Cardiac muscle cell (in vitro differentiated cells and primary cell): Measurements from ENCODE around the gene NHLRC2. TPM values are rescaled to one million over a fixed set of nuclear protein-coding genes. Genes with fewer than 3 reads are reported as not detected.

Source experiments
- DNase-seq, 2 donors: peaks; one replicate each; pipeline versions ENCODE4 v3.0.0 to v3.0.0-alpha.2; 2010 to 2017; ENCODE audit warnings: low read depth in 1 of 2, low spot score in 1 of 2
- H3K27ac ChIP-seq: fragments of 200-600 bp; sonication (generic); 2 replicates; pipeline ENCODE4 v1.5.1; 2016
- H3K27me3 ChIP-seq: fragments of 200-600 bp; sonication (generic); 2 replicates; pipeline ENCODE4 v1.6.0; 2016; ENCODE audit warnings: control low read depth
- H3K36me3 ChIP-seq: fragments of 200-600 bp; sonication (generic); 2 replicates; pipeline ENCODE4 v1.5.1; 2016; ENCODE audit warnings: control low read depth
- H3K4me1 ChIP-seq: fragments of 200-600 bp; sonication (generic); 2 replicates; pipeline ENCODE4 v1.8.1; 2017; ENCODE audit warnings: low read depth, mild to moderate bottlenecking, mixed run types
- H3K4me3 ChIP-seq: fragments of 200-600 bp; sonication (generic); 2 replicates; pipeline ENCODE4 v1.5.1; 2016; ENCODE audit warnings: mild to moderate bottlenecking
- H3K9me3 ChIP-seq: fragments of 200-600 bp; sonication (generic); 2 replicates; pipeline ENCODE4 v1.5.1; 2017; ENCODE audit warnings: low read depth, mild to moderate bottlenecking, control low read depth
- polyA plus RNA-seq: library from polyadenylated mRNA; unstranded; fragments of >200 nt; fragmentation: Nextera tagmentation; extraction: Ambion mirVana; gene quantifications from 2 replicates; pipeline ENCODE4 v1.2.1, GENCODE V29; 2016
- total RNA-seq: library from RNA; depleted of rRNA; stranded (reverse); fragments of >200 nt; gene quantifications from 2 replicates; pipeline ENCODE4 v1.2.3, GENCODE V29; 2016
- TF ChIP-seq, protein P1 (sequence below): IDR thresholded peaks from 2 replicates; pipeline ENCODE4 v1.5.1; 2012; ENCODE audit warnings: low read depth, mild to moderate bottlenecking, low read length

Gene NHLRC2
- total and polyA plus RNA-seq, 2 experiments from 2014 or later, result 14.0 to 99.6 TPM

DNA sequence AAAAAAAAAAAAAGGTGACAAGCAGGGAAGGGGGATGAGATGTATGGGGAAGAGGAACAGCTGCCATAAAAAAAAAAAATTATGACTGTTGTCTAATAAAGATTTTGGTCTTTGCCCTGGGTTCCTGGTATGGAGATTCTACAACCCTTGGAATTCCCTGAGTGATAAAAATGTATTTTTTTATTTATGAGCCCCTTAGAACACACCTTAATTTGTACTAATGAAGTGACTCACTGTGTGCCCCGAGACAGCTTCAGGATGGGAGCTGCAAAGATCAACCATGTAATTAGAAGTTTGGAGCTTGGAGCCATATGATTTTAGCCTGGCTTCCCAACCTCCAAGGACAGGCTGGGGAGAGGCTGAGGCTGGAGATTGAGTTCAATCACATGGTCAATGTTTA, 69.7 kb downstream of the NHLRC2 start:
- no peaks in the 10 kb centered on the region for H3K4me1 ChIP-seq
- H3K27me3 ChIP-seq, result no peaks in the 10 kb centered on the region
- DNase-seq, result no peak
- no peaks in the 10 kb centered on the region for H3K9me3 ChIP-seq
- no peak overlapping the region for H3K4me3 ChIP-seq
- no peak overlapping the region for H3K27ac ChIP-seq
- TF ChIP-seq, protein P1, sequence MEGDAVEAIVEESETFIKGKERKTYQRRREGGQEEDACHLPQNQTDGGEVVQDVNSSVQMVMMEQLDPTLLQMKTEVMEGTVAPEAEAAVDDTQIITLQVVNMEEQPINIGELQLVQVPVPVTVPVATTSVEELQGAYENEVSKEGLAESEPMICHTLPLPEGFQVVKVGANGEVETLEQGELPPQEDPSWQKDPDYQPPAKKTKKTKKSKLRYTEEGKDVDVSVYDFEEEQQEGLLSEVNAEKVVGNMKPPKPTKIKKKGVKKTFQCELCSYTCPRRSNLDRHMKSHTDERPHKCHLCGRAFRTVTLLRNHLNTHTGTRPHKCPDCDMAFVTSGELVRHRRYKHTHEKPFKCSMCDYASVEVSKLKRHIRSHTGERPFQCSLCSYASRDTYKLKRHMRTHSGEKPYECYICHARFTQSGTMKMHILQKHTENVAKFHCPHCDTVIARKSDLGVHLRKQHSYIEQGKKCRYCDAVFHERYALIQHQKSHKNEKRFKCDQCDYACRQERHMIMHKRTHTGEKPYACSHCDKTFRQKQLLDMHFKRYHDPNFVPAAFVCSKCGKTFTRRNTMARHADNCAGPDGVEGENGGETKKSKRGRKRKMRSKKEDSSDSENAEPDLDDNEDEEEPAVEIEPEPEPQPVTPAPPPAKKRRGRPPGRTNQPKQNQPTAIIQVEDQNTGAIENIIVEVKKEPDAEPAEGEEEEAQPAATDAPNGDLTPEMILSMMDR, result no peak
- H3K36me3 ChIP-seq, result no peaks in the 10 kb centered on the region

DNA sequence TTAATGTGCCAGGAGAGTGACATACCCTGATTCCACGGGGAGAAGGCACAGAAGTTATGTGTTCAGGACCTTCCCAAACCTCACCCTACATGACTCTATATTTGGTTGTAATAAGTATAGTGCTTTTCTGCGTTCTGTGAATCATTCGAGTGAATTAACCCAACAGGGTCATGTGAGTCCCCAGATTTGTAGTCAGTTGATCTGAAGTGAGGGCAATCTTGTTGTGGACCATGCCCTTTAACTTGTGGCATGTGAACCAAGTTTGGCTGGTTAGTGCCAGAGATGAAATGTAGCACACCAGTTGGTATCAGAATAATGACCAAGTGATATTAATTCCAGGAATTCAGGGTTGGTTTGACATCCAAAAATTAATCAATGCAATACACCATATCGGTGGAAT, 70.2 kb downstream of the NHLRC2 start:
- Histone ChIP-seq H3K36me3 (no peaks in the 10 kb centered on the region), H3K4me1 (peaks cover 4% of the 10 kb centered on the region), H3K27ac (no peak overlapping the region), H3K9me3 (no peaks in the 10 kb centered on the region), H3K4me3 (no peak overlapping the region), H3K27me3 (no peaks in the 10 kb centered on the region)
- no peak for DNase-seq
- TF ChIP-seq, protein P1, result no peak

DNA sequence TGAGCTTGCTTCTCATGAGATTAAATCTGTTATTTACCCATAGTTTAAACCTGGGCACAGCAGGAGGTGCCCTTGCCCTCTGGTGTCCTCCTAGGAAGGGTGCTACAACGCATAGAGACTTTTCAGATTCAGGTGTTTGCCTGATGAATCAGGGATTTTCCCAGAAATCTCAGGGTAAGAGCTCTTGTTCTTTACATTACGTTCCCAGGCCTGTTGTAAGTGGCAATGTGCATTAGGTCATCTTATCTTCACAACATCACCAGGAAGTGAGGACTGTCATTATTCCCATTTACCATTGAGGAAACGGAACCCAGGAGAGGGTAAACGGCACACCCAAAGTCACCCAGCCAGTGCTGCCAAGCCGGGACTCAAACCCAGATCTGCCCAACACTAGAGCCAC, 73.0 kb downstream of the NHLRC2 start:
- H3K27ac ChIP-seq, result no peak overlapping the region
- no peaks in the 10 kb centered on the region for H3K9me3 ChIP-seq
- no peak for DNase-seq
- H3K36me3 ChIP-seq, result no peaks in the 10 kb centered on the region
- no peak overlapping the region for H3K4me3 ChIP-seq
- H3K27me3 ChIP-seq, result no peaks in the 10 kb centered on the region
- TF ChIP-seq, protein P1, result no peak
- H3K4me1 ChIP-seq, result peaks cover 7% of the 10 kb centered on the region

DNA sequence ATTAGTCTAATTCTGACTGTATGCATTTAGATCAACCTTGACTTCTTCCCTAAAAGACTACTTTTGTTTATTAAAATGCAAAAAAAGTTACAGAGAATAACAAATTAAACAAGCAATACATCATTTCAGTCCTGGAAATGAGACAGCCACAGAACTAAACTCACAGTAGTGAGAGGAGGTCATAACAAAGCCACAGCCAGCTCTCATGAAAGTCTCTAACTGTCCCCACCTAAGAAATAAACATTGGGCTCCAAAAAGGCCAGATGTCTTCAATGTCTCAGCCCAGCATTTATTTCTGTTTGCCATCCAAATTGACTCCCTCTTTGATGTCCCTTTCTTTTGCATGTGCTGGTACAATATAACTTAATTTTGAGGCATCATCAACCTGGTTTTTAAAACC, 74.4 kb downstream of the NHLRC2 start:
- Histone ChIP-seq H3K4me3 (no peak overlapping the region), H3K4me1 (peaks cover 7% of the 10 kb centered on the region), H3K27me3 (no peaks in the 10 kb centered on the region), H3K36me3 (no peaks in the 10 kb centered on the region), H3K27ac (no peak overlapping the region), H3K9me3 (no peaks in the 10 kb centered on the region)
- TF ChIP-seq, protein P1, result no peak
- no peak for DNase-seq

GRCh38 chr10:113929522-113929921, 75.1 kb downstream of the NHLRC2 start:
- H3K4me3 ChIP-seq, result no peak overlapping the region
- no peak for DNase-seq
- peaks cover 7% of the 10 kb centered on the region for H3K4me1 ChIP-seq
- H3K36me3 ChIP-seq, result no peaks in the 10 kb centered on the region
- TF ChIP-seq, protein P1, result no peak
- H3K9me3 ChIP-seq, result no peaks in the 10 kb centered on the region
- no peak overlapping the region for H3K27ac ChIP-seq
- H3K27me3 ChIP-seq, result no peaks in the 10 kb centered on the region
